ENCODE data around the gene MESP1.
A peak's percentile ranks its signal among the peaks of the same experiment; 100 is the strongest.

The MESP1 gene

GRCh38 chr15:89781055-89781454 lies 30.0 kb upstream of the MESP1 start:
- no peak for DNase-seq (ENCODE audit: low spot score)

- DNase-seq (ENCODE audit: low spot score) = no peak
These were observed 29.6 kb upstream of the MESP1 start for GRCh38 chr15:89780601-89781000.

- no peak for DNase-seq (ENCODE audit: low spot score)
These were observed 27.8 kb upstream of the MESP1 start for GRCh38 chr15:89778861-89779260.

GRCh38 chr15:89777782-89778380 lies 26.8 kb upstream of the MESP1 start:
- DNase-seq (ENCODE audit: low spot score) = no peak

- DNase-seq (ENCODE audit: low spot score) = no peak
These were observed 26.2 kb upstream of the MESP1 start for GRCh38 chr15:89777073-89777751.

- DNase-seq (ENCODE audit: low spot score) = peak; percentile 88
These were observed 25.4 kb upstream of the MESP1 start, which contains the start of gene MESP2 for GRCh38 chr15:89776274-89777072. MESP2 (plus strand) TSS chr15:89776332; CDS start chr15:89776358, 26 bp downstream.

GRCh38 chr15:89775815-89776214 lies 24.8 kb upstream of the MESP1 start:
- no peak for DNase-seq (ENCODE audit: low spot score)

GRCh38 chr15:89774492-89774891 lies 23.4 kb upstream of the MESP1 start:
- no peak for DNase-seq (ENCODE audit: low spot score)

GRCh38 chr15:89772932-89773583 lies 22.0 kb upstream of the MESP1 start:
- peak; percentile 83 for DNase-seq (ENCODE audit: low spot score)

- DNase-seq (ENCODE audit: low spot score) = no peak
These were observed 19.0 kb upstream of the MESP1 start for GRCh38 chr15:89770041-89770440.

- DNase-seq (ENCODE audit: low spot score) = no peak
These were observed 18.3 kb upstream of the MESP1 start for GRCh38 chr15:89769366-89769765.

GRCh38 chr15:89768071-89768500 lies 17.0 kb upstream of the MESP1 start:
- DNase-seq (ENCODE audit: low spot score) = no peak

- no peak for DNase-seq (ENCODE audit: low spot score)
These were observed 16.4 kb upstream of the MESP1 start for GRCh38 chr15:89767411-89767915.

GRCh38 chr15:89766357-89767311 lies 15.6 kb upstream of the MESP1 start:
- no peak for DNase-seq (ENCODE audit: low spot score)

- DNase-seq (ENCODE audit: low spot score) = no peak
These were observed 14.6 kb upstream of the MESP1 start for GRCh38 chr15:89765694-89766093.

GRCh38 chr15:89761929-89762328 lies 10.9 kb upstream of the MESP1 start:
- DNase-seq (ENCODE audit: low spot score) = no peak

- no peak for DNase-seq (ENCODE audit: low spot score)
These were observed 10.2 kb upstream of the MESP1 start for GRCh38 chr15:89761009-89761831.

GRCh38 chr15:89760303-89761008 lies 9.4 kb upstream of the MESP1 start:
- peak; percentile 93 for DNase-seq (ENCODE audit: low spot score)

GRCh38 chr15:89759835-89760234 lies 8.8 kb upstream of the MESP1 start:
- DNase-seq (ENCODE audit: low spot score) = no peak

GRCh38 chr15:89758981-89759380 lies 7.9 kb upstream of the MESP1 start:
- no peak for DNase-seq (ENCODE audit: low spot score)

All from HuH-7 (cell line).